Astrocyte of the spinal cord (primary cell): Measurements from ENCODE around the gene TMEM88.

Source experiments
- DNase-seq: peaks from one replicate; pipeline ENCODE4 v3.0.0; 2011; ENCODE audit warnings: low read depth, low spot score
- H3K4me3 ChIP-seq: 2 replicates; pipeline ENCODE4 v1.5.1; 2011; ENCODE audit warnings: low read depth, mild to moderate bottlenecking, low read length, moderate library complexity
- in situ Hi-C: cut with HindIII; loops from 2 replicates; pipeline ENCODE4 v1.10.0; 2017; ENCODE audit warnings: low sequenced_read_pairs
- TF ChIP-seq, protein P1 (sequence below): IDR thresholded peaks from 2 replicates; pipeline ENCODE4 v1.5.1; 2012; ENCODE audit warnings: low read depth, mild to moderate bottlenecking, low read length, inconsistent platforms

TMEM88 gene

GRCh38 chr17:7822126-7822525 lies 32.7 kb upstream of the TMEM88 start:
- no peak overlapping the region for H3K4me3 ChIP-seq
- DNase-seq, result no peak
- in situ Hi-C loops, result no loop called here

DNA sequence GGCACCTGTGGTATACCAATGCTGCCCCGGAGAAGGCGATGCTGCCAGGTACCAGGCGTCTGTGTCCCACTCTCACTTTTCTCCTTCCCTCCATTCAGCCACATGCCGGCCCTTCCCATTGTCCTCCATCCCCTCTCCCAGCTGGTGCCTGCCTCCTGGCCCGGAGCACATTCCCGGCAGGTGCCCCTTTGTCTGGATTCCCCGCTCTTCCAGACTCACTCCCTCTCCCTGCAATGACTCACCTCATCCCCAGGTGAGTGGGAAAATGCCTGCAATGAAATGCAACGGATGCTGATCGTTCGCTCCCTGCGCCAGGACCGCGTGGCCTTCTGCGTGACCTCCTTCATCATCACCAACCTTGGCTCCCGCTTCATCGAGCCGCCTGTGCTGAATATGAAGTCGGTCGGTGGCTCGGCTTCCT lies 31.3 kb upstream of the TMEM88 start:
- H3K4me3 ChIP-seq, result no peak overlapping the region
- in situ Hi-C loops, result no loop called here
- TF ChIP-seq, protein P1, sequence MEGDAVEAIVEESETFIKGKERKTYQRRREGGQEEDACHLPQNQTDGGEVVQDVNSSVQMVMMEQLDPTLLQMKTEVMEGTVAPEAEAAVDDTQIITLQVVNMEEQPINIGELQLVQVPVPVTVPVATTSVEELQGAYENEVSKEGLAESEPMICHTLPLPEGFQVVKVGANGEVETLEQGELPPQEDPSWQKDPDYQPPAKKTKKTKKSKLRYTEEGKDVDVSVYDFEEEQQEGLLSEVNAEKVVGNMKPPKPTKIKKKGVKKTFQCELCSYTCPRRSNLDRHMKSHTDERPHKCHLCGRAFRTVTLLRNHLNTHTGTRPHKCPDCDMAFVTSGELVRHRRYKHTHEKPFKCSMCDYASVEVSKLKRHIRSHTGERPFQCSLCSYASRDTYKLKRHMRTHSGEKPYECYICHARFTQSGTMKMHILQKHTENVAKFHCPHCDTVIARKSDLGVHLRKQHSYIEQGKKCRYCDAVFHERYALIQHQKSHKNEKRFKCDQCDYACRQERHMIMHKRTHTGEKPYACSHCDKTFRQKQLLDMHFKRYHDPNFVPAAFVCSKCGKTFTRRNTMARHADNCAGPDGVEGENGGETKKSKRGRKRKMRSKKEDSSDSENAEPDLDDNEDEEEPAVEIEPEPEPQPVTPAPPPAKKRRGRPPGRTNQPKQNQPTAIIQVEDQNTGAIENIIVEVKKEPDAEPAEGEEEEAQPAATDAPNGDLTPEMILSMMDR, result no peak
- no peak for DNase-seq

More at GRCh38 chr17:7822126-7822525, 32.7 kb upstream of the TMEM88 start:
- TF ChIP-seq, protein P1, result no peak

DNA sequence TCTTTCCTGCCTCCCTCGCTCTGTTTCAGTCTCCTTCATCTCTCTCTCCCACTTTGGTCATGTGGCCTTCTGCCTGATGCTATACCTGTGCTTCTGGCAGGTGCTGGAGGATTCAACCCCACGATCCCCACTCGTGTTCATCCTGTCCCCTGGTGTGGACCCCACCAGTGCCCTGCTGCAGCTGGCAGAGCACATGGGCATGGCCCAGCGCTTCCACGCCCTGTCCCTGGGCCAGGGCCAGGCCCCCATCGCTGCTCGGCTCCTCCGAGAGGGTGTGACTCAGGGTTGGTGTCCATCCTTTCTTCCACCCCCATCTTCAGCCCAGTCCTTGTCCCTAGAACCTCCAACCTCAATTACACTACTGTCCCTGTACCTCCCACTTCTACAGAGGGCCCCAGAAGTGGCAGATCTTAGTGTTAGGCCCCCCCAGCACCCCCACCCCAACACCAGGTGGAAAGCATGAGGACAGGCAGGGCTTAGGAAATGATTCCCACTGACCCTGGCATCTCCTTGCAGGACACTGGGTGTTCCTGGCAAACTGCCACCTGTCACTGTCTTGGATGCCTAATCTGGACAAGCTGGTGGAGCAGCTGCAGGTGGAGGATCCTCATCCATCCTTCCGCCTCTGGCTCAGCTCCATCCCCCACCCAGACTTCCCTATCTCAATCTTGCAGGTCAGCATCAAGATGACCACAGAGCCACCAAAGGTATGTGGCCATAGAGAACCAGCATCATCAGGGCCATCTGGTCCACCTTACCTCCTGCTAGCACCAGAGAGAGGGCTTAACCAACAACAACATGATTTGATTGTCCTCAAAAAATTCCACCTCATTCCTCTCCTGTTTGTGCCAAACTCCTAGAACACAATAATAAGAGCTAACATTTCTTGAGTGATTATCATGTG lies 30.6 kb upstream of the TMEM88 start:
- H3K4me3 ChIP-seq, result no peak overlapping the region
- DNase-seq, result no peak
- TF ChIP-seq, protein P1, result no peak
- in situ Hi-C loops, result no loop called here

- DNase-seq, result no peak
- in situ Hi-C loops, result no loop called here
- no peak overlapping the region for H3K4me3 ChIP-seq
- TF ChIP-seq, protein P1, result no peak
These were observed 29.5 kb upstream of the TMEM88 start for GRCh38 chr17:7825206-7825990.

GRCh38 chr17:7830616-7831015 lies 24.2 kb upstream of the TMEM88 start:
- TF ChIP-seq, protein P1, result no peak
- no peak for DNase-seq
- no peak overlapping the region for H3K4me3 ChIP-seq
- in situ Hi-C loops, result no loop called here

DNA sequence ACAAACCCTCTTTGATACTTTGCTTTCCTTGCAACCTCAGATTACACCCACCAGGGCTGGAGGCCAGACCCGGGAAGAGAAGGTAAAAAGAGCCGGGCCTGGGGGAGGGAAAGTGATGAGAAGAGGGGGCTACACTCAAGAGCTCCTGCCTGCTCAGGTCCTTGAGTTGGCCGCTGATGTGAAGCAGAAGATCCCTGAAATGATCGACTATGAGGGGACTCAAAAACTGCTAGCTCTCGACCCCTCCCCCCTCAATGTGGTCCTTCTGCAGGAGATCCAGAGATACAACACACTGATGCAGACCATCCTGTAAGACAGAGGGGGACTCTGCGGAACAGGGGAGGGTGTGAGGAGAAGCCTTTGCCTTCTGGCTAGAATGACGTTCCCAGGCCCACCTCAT lies 23.6 kb upstream of the TMEM88 start:
- H3K4me3 ChIP-seq, result no peak overlapping the region
- in situ Hi-C loops, result no loop called here
- DNase-seq, result no peak
- TF ChIP-seq, protein P1, result no peak
